ENCODE measurements around the gene RPS26. TPM values are rescaled to one million over a fixed set of nuclear protein-coding genes. Genes with fewer than 3 reads are reported as not detected.
A peak's percentile ranks its signal among the peaks of the same experiment; 100 is the strongest.

The RPS26 gene
- total and polyA plus RNA-seq, 2 of the 13 experiments (the other 11 are each of a cell fraction or from before 2014, with no cell fraction given), result 150 to 421 TPM

GRCh38 chr12:56029666-56030293, 11.9 kb upstream of the RPS26 start (continued):
- TF ChIP-seq, protein P1, sequence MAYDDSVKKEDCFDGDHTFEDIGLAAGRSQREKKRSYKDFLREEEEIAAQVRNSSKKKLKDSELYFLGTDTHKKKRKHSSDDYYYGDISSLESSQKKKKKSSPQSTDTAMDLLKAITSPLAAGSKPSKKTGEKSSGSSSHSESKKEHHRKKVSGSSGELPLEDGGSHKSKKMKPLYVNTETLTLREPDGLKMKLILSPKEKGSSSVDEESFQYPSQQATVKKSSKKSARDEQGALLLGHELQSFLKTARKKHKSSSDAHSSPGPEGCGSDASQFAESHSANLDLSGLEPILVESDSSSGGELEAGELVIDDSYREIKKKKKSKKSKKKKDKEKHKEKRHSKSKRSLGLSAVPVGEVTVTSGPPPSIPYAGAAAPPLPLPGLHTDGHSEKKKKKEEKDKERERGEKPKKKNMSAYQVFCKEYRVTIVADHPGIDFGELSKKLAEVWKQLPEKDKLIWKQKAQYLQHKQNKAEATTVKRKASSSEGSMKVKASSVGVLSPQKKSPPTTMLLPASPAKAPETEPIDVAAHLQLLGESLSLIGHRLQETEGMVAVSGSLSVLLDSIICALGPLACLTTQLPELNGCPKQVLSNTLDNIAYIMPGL (CRISPR knock-in tag; IDR thresholded peaks at IDR 0.05; ENCODE audit: borderline replicate concordance in 1 of 2, low read depth in 1 of 2), result 0 out of 4 replicates have a peak, but pooled peaks of 1 of the 2 experiments have one; percentile 41
- TF ChIP-seq SAP130 (CRISPR knock-in tag; IDR thresholded peaks at IDR 0.05; ENCODE audit: low read depth) (peak; percentile 45), FOSL2 (CRISPR knock-in tag; IDR thresholded peaks at IDR 0.05) (0 out of 2 replicates have a peak, but pooled peaks have one; percentile 10), AGO1 (IDR thresholded peaks at IDR 0.05; ENCODE audit: low read depth, low read length, poor library complexity, severe bottlenecking) (no peak), DNMT3B (CRISPR knock-in tag; conservative IDR thresholded peaks at IDR 0.05) (peak; percentile 79; the same call in 1 of the 2 replicates), CTCF (CRISPR knock-in tag; IDR thresholded peaks at IDR 0.05) (peak; percentile 82), ERF (CRISPR knock-in tag; IDR thresholded peaks at IDR 0.05) (peak; percentile 33; the same call in 1 of the 2 replicates), BORCS8-MEF2B (CRISPR knock-in tag; IDR thresholded peaks at IDR 0.05) (0 out of 2 replicates have a peak, but pooled peaks have one; percentile 36), RAD21 (CRISPR knock-in tag; IDR thresholded peaks at IDR 0.05) (peak; percentile 77), BCL6 (CRISPR knock-in tag; IDR thresholded peaks at IDR 0.05) (peak; percentile 27; the same call in 1 of the 2 replicates), TGIF2 (CRISPR knock-in tag; IDR thresholded peaks at IDR 0.05) (0 out of 2 replicates have a peak, but pooled peaks have one; percentile 33), ZNF121 (CRISPR knock-in tag; IDR thresholded peaks at IDR 0.05) (0 out of 2 replicates have a peak, but pooled peaks have one; percentile 14), RARA (CRISPR knock-in tag; IDR thresholded peaks at IDR 0.05) (no peak)
